ENCODE measurements around the gene SAMD4B. TPM values are rescaled to one million over a fixed set of nuclear protein-coding genes. Genes with fewer than 3 reads are reported as not detected.
A peak's percentile ranks its signal among the peaks of the same experiment; 100 is the strongest.

The SAMD4B gene
- total RNA-seq, 1 experiment from 2014 or later: 135 TPM

- no peak overlapping the region for H4K8ac ChIP-seq (replicated peaks; ENCODE audit: insufficient read length, low read depth, low read length)
- no peaks in the 10 kb centered on the region; the same call in 1 of the 2 replicates for H3K79me2 ChIP-seq (ENCODE audit: insufficient read depth, low read length)
- Mint-ChIP-seq H3K4me1 (peaks cover 18 to 21% of the 10 kb centered on the region in 2 experiments), H3K4me3 (no peak overlapping the region), H3K27ac (no peak overlapping the region), H3K27me3 (ENCODE audit: low read depth) (peaks cover 3% of the 10 kb centered on the region), H3K9me3 (no peaks in the 10 kb centered on the region; a peak in 1 of 5 replicates), H3K36me3 (ENCODE audit: insufficient read depth in 1 of 3, low read depth in 3 of 3) (peaks cover 10 to 56% (median 41%) of the 10 kb centered on the region in 3 experiments)
- no peak overlapping the region for H3T11ph ChIP-seq (ENCODE audit: low read length)
- H3K9ac ChIP-seq (ENCODE audit: extremely low read depth, insufficient read length, low read length): peak overlapping the region; percentile 19
- no peak overlapping the region for H2BK20ac ChIP-seq (ENCODE audit: low read depth, low read length, poor library complexity, severe bottlenecking)
- H3K18ac ChIP-seq (ENCODE audit: insufficient read length, low read depth, low read length): no peak overlapping the region
- no peak overlapping the region for H3K23ac ChIP-seq (ENCODE audit: insufficient read length, low read depth, low read length)
- H3K27me3 ChIP-seq (ENCODE audit: insufficient read depth, low read length): no peaks in the 10 kb centered on the region
- H2AK5ac ChIP-seq (ENCODE audit: insufficient read length, low read length): no peak overlapping the region
- no CpG with 5 or more reads among the region's 4 CpGs for WGBS (ENCODE audit: extremely low coverage, insufficient read length, low lambda C conversion rate)
- no peak overlapping the region for H3K27ac ChIP-seq (ENCODE audit: insufficient read length, low read depth, low read length)
- no peak overlapping the region for H3K4me2 ChIP-seq (ENCODE audit: insufficient read depth, insufficient read length, low read length)
- H2BK120ac ChIP-seq (ENCODE audit: low read depth, low read length, poor library complexity, severe bottlenecking): no peak overlapping the region
- no peak overlapping the region for H2BK15ac ChIP-seq (ENCODE audit: low read depth, low read length)
- peaks cover 9% of the 10 kb centered on the region for H3K79me1 ChIP-seq (ENCODE audit: insufficient read depth, low read depth, low read length, poor library complexity, severe bottlenecking)
- H2AFZ ChIP-seq (ENCODE audit: low read length): no peak overlapping the region
- H3K14ac ChIP-seq (ENCODE audit: insufficient read depth, low read length): no peak overlapping the region
- no peak overlapping the region for H2BK5ac ChIP-seq (ENCODE audit: insufficient read length, low read length)
- H3K56ac ChIP-seq (ENCODE audit: insufficient read length, low read depth, low read length): no peak overlapping the region
- H4K20me1 ChIP-seq (ENCODE audit: control insufficient read depth, insufficient read depth, insufficient read length): no peaks in the 10 kb centered on the region
- DNase-seq: no peak
- TF ChIP-seq CTCF (conservative IDR thresholded peaks at IDR 0.05): no peak
- peaks cover 6% of the 10 kb centered on the region for H3K23me2 ChIP-seq (ENCODE audit: insufficient read length, low read depth, low read length, poor library complexity, severe bottlenecking)
- H3K9me3 ChIP-seq (ENCODE audit: control insufficient read depth, low read depth, low read length): no peaks in the 10 kb centered on the region
- no peaks in the 10 kb centered on the region for H3K4me1 ChIP-seq (ENCODE audit: insufficient read depth, low read length)
- no peak overlapping the region for H4K5ac ChIP-seq (ENCODE audit: insufficient read length, low read depth, low read length)
- no peak overlapping the region for H2BK12ac ChIP-seq (ENCODE audit: insufficient read length, low read depth, low read length)
- no peak overlapping the region for H3K4ac ChIP-seq (ENCODE audit: low read depth, low read length)
- no peak overlapping the region for H4K91ac ChIP-seq (ENCODE audit: insufficient read length, low read depth, low read length)
These were observed 5.3 kb downstream of the SAMD4B start for GRCh38 chr19:39347332-39348164.
